A549 (cell line): ENCODE results near the gene METTL25B.

Source experiments
- EP300 ChIP-seq, 2 experiments: fragments of >200 bp; sonication (Bioruptor Twin); formaldehyde crosslinking; IDR thresholded peaks; 2 replicates in 1 of 2; 3 replicates in 1 of 2; pipeline ENCODE4 v1.6.1; 2016 to 2017
- KDM1A ChIP-seq: fragments of 200-600 bp; sonication (generic); IDR thresholded peaks from 2 replicates; pipeline ENCODE4 v1.6.1; 2016; ENCODE audit warnings: low read depth, mild to moderate bottlenecking
- POLR2A ChIP-seq: IDR thresholded peaks from 2 replicates; pipeline ENCODE4 v1.6.1; 2012; ENCODE audit warnings: mild to moderate bottlenecking, low read length
- RAD21 ChIP-seq, 2 experiments: fragments of >200 bp in 1 of 2; sonication (Bioruptor Twin) in 1 of 2; formaldehyde crosslinking in 1 of 2; IDR thresholded peaks in 1 of 2; conservative IDR thresholded peaks in 1 of 2; 2 replicates in 1 of 2; 3 replicates in 1 of 2; pipeline ENCODE4 v1.6.1; 2012 to 2018; ENCODE audit warnings: inconsistent platforms in 1 of 2
- RCOR1 ChIP-seq: fragments of 150-350 bp; IDR thresholded peaks from 2 replicates; pipeline ENCODE4 v1.6.1; 2014; ENCODE audit warnings: antibody characterized with exemption, low read length, low read depth
- TP53 ChIP-seq: fragments of 250-450 bp; sonication (Bioruptor Pico); IDR thresholded peaks from 2 replicates; pipeline ENCODE4 v1.5.0; 2021; ENCODE audit warnings: mild to moderate bottlenecking, moderate library complexity
- TF ChIP-seq, protein P1 (sequence below): fragments of >200 bp; sonication (Bioruptor Twin); formaldehyde crosslinking; IDR thresholded peaks from 3 replicates; pipeline ENCODE4 v1.5.1; 2016
- TF ChIP-seq, protein P2 (sequence below): fragments of 450-650 bp; IDR thresholded peaks from 2 replicates; pipeline ENCODE4 v1.6.1; 2014; ENCODE audit warnings: antibody characterized with exemption

DNA sequence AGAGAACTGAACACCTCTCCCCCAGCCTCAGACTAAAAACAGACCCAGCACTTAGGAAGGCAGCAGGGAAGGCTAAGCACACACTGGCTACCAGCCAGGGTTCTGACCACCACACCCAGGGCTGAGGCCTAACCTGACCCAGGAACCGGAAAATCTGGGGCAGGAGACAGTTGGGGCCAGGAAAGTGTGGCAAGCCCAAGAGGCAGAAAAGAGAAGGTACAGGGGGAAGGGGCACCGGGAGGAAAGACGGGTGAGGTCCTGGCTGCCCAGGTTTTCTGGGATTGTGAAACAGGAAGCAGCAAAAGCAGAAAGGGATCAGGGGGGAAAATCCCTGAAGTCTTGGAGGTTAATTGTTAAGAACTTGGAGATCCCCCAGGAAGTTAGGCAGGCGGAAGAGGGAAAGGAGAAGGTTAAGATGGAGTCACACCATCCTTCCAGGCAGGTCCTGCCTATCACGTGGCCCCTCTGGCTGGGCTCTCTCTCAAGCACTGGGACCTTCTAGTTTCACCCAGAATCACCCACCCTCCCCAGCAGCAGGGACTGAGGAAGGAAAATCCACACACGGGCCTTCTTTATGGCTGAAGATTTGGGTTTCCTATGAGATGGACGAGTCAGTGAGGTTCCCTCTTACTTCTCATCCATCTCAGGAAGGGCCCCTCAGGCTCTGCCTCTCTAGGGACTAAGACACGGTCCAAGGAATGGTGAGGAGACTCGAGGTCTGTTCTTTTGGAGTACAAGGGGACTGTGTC, 20.6 kb downstream of the METTL25B start:
- no peak for TF ChIP-seq POLR2A
- TF ChIP-seq RAD21 (conservative IDR thresholded peaks at IDR 0.05 in 1 of 2, IDR thresholded peaks at IDR 0.05 in 1 of 2), result no peak
- TF ChIP-seq EP300 (IDR thresholded peaks at IDR 0.05), result no peak
- TF ChIP-seq, protein P1, sequence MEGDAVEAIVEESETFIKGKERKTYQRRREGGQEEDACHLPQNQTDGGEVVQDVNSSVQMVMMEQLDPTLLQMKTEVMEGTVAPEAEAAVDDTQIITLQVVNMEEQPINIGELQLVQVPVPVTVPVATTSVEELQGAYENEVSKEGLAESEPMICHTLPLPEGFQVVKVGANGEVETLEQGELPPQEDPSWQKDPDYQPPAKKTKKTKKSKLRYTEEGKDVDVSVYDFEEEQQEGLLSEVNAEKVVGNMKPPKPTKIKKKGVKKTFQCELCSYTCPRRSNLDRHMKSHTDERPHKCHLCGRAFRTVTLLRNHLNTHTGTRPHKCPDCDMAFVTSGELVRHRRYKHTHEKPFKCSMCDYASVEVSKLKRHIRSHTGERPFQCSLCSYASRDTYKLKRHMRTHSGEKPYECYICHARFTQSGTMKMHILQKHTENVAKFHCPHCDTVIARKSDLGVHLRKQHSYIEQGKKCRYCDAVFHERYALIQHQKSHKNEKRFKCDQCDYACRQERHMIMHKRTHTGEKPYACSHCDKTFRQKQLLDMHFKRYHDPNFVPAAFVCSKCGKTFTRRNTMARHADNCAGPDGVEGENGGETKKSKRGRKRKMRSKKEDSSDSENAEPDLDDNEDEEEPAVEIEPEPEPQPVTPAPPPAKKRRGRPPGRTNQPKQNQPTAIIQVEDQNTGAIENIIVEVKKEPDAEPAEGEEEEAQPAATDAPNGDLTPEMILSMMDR, result no peak
- TF ChIP-seq, protein P2, sequence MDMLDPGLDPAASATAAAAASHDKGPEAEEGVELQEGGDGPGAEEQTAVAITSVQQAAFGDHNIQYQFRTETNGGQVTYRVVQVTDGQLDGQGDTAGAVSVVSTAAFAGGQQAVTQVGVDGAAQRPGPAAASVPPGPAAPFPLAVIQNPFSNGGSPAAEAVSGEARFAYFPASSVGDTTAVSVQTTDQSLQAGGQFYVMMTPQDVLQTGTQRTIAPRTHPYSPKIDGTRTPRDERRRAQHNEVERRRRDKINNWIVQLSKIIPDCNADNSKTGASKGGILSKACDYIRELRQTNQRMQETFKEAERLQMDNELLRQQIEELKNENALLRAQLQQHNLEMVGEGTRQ, result peak; percentile 72
- no peak for TF ChIP-seq TP53 (CRISPR knock-in tag)
- no peak for TF ChIP-seq KDM1A
- TF ChIP-seq RCOR1, result no peak
